HCT116 (cell line): ENCODE data around the gene ZNG1C. TPM values are rescaled to one million over a fixed set of nuclear protein-coding genes. Genes with fewer than 3 reads are reported as not detected.
"Not testable (repeated sequence)": the region's sequence is repeated elsewhere in the genome, so short reads cannot be mapped to it uniquely, and the experiment has no call there.

Source experiments
- ATAC-seq: fragments of 200-7000 bp; cut with Tn5 transposase; 2 replicates; pipeline ENCODE4 v1.9.1; 2020; ENCODE audit warnings: mild to moderate bottlenecking, moderate library complexity
- BruUV-seq: library from RNA; stranded (reverse); fragments of 400-500 nt; replicated peaks from 2 replicates; lab custom pipeline; 2021; lab: Mats Ljungman, UMichigan
- CTCF ChIA-PET: fragments of 300-600 bp; sonication (Branson Sonifier 250); formaldehyde crosslinking; loops from one replicate; lab custom pipeline; 2021; ENCODE audit warnings: antibody characterized with exemption; lab: Charles Lee
- POLR2A ChIA-PET: fragments of 300-600, 350-600 bp; sonication (Branson Sonifier 250); formaldehyde crosslinking; loops from one replicate; lab custom pipeline; 2021; ENCODE audit warnings: antibody characterized with exemption; lab: Charles Lee
- RAD21 ChIA-PET, 2 experiments: fragments of 300-600 bp; sonication (Branson Sonifier 250); formaldehyde crosslinking; loops; one replicate each; lab custom pipeline; 2023; ENCODE audit warnings: low total read pairs in 2 of 2; ENCODE audit not compliant: uncharacterized antibody in 2 of 2, unreplicated experiment in 2 of 2, low non-redundant PET in 1 of 2; lab: Charles Lee
- DNase-seq: peaks from one replicate; pipeline ENCODE4 v3.0.0-alpha.2; 2010; ENCODE audit warnings: low read depth, low spot score
- H2AFZ ChIP-seq: fragments of 200-600 bp; shearing (Covaris generic), sonication (generic); 2 replicates; pipeline ENCODE4 v1.6.1; 2017; ENCODE audit warnings: low read depth, mixed run types, mixed read lengths, antibody characterized with exemption, low read length; ENCODE audit not compliant: poor library complexity, severe bottlenecking
- H3K27ac ChIP-seq: 2 replicates; pipeline ENCODE4 v1.5.1; 2012; ENCODE audit warnings: low read depth, low read length
- H3K27me3 ChIP-seq: fragments of 200-600 bp; sonication (generic); 2 replicates; pipeline ENCODE4 v1.6.1; 2016; ENCODE audit warnings: mixed run types, low read length, mixed read lengths; ENCODE audit not compliant: insufficient read depth
- H3K36me3 ChIP-seq, 2 experiments: fragments of 200-500 bp in 1 of 2; fragments of 200-600 bp in 1 of 2; sonication (Bioruptor generic) in 1 of 2; sonication (generic) in 1 of 2; 2 replicates each; pipeline versions ENCODE4 v1.5.1 to v1.6.1; 2014 to 2016; ENCODE audit warnings: low read length in 2 of 2, inconsistent platforms in 1 of 2, mixed read lengths in 1 of 2, mixed run types in 1 of 2; ENCODE audit not compliant: insufficient read depth in 2 of 2, control insufficient read depth in 1 of 2
- H3K4me1 ChIP-seq, 2 experiments: fragments of 200-600 bp in 1 of 2; sonication (generic) in 1 of 2; 2 replicates each; pipeline versions ENCODE4 v1.5.1 to v1.6.1; 2012 to 2017; ENCODE audit warnings: low read length in 2 of 2, inconsistent platforms in 1 of 2, mild to moderate bottlenecking in 1 of 2, mixed read lengths in 1 of 2, mixed run types in 1 of 2, moderate library complexity in 1 of 2; ENCODE audit not compliant: insufficient read depth in 2 of 2, control insufficient read depth in 1 of 2
- H3K4me2 ChIP-seq: fragments of 200-600 bp; sonication (generic); 2 replicates; pipeline ENCODE4 v1.6.1; 2017; ENCODE audit warnings: mixed run types, low read length, mixed read lengths
- H3K4me3 ChIP-seq, 2 experiments: fragments of 200-600 bp in 1 of 2; sonication (generic) in 1 of 2; replicated peaks in 1 of 2; 2 replicates each; pipeline ENCODE4 v1.5.1; 2011 to 2016; ENCODE audit warnings: low read length in 2 of 2, control low read depth in 1 of 2, low read depth in 1 of 2, mild to moderate bottlenecking in 1 of 2, mixed read lengths in 1 of 2, mixed run types in 1 of 2
- H3K79me2 ChIP-seq: fragments of 200-600 bp; sonication (generic); 2 replicates; pipeline ENCODE4 v1.6.1; 2017; ENCODE audit warnings: mild to moderate bottlenecking, mixed run types, low read length, moderate library complexity, mixed read lengths; ENCODE audit not compliant: insufficient read depth
- H3K9ac ChIP-seq: fragments of 200-600 bp; sonication (generic); 2 replicates; pipeline ENCODE4 v1.6.1; 2016; ENCODE audit warnings: low read length, mixed read lengths
- H3K9me2 ChIP-seq: fragments of 200-600 bp; sonication (generic), shearing (Covaris generic); 2 replicates; pipeline ENCODE4 v1.6.1; 2017; ENCODE audit warnings: mixed run types, mild to moderate bottlenecking, moderate library complexity; ENCODE audit not compliant: insufficient read depth
- H3K9me3 ChIP-seq, 2 experiments: fragments of 200-500 bp in 1 of 2; fragments of 200-600 bp in 1 of 2; sonication (Bioruptor generic) in 1 of 2; sonication (generic) in 1 of 2; 2 replicates each; pipeline ENCODE4 v1.6.1; 2014 to 2017; ENCODE audit warnings: low read length in 2 of 2, mixed read lengths in 2 of 2, inconsistent platforms in 1 of 2, low read depth in 1 of 2, mild to moderate bottlenecking in 1 of 2, mixed run types in 1 of 2, moderate library complexity in 1 of 2; ENCODE audit not compliant: control insufficient read depth in 1 of 2, insufficient read depth in 1 of 2
- H4K20me1 ChIP-seq: fragments of 200-600 bp; sonication (generic), shearing (Covaris generic); 2 replicates; pipeline ENCODE4 v1.6.1; 2017; ENCODE audit warnings: mixed run types, mild to moderate bottlenecking, moderate library complexity; ENCODE audit not compliant: insufficient read depth
- intact Hi-C: fragments of 100-400 bp; cut with micrococcal nuclease; formaldehyde crosslinking; loops from 2 replicates; pipeline ENCODE4 v1.10.0; 2022
- total RNA-seq: library from RNA; stranded (reverse); gene quantifications from one replicate; pipeline ENCODE4 v1.2.1, GENCODE V29; 2021; ENCODE audit not compliant: unreplicated experiment

ZNG1C gene
- total RNA-seq, 1 experiment from 2014 or later, result 28.4 TPM

DNA sequence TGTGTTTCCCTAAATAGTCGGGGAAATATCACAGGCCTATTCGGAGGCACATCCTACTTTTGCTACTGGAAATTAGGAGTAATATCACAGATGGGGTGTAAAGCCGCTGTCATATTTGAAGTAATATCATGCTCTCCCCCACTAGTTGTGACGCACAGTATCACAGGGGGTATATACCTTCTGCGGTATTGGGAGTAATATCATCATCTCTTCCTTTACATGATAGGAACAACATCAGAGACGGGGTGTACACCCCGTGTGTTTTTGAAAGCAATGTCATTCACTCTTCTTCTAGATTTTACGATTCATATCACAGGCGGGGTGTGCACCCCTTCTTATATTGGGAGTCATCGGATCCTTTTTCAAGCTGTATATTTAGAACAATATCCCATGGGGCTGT lies 76.4 kb downstream of the ZNG1C start:
- H3K9me3 ChIP-seq, H3K4me1 ChIP-seq, H3K4me3 ChIP-seq, BruUV-seq, H3K36me3 ChIP-seq, H3K4me2 ChIP-seq, H3K9ac ChIP-seq, RAD21 ChIA-PET, DNase-seq, H2AFZ ChIP-seq, intact Hi-C loops, H3K27me3 ChIP-seq, CTCF ChIA-PET, H4K20me1 ChIP-seq, H3K27ac ChIP-seq, H3K9me2 ChIP-seq, ATAC-seq, POLR2A ChIA-PET, H3K79me2 ChIP-seq: not testable (repeated sequence)

GRCh38 chr9:68323749-68324148 lies 82.0 kb downstream of the ZNG1C start:
- H3K27ac ChIP-seq, H3K9me3 ChIP-seq, intact Hi-C loops, H2AFZ ChIP-seq, H3K4me3 ChIP-seq, H3K9ac ChIP-seq, H3K36me3 ChIP-seq, H3K27me3 ChIP-seq, ATAC-seq, H3K79me2 ChIP-seq, BruUV-seq, H3K4me1 ChIP-seq, CTCF ChIA-PET, RAD21 ChIA-PET, H3K9me2 ChIP-seq, H4K20me1 ChIP-seq, H3K4me2 ChIP-seq, POLR2A ChIA-PET, DNase-seq: not testable (repeated sequence)

DNA sequence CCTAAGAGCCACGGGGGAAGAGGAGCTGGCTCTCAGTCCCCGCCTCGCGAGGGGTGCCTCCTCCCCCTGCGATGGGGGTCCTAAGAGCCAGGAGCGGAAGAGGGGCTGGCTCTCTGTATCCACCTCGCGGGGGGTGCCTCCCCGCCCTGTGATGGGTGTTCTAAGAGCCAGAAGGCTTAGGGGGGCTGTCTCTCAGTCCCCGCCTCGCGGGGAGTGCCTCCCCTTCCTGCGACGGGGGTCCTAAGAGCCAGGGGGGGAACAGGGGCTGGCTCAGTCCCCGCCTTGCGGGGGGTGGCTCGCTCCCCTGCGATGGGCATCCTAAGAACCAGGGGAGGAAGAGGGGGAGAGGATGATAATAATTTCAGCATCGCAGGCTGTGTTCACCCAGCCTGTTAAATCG lies 82.7 kb downstream of the ZNG1C start:
- ATAC-seq, H3K9me3 ChIP-seq, intact Hi-C loops, H3K79me2 ChIP-seq, DNase-seq, H3K4me1 ChIP-seq, CTCF ChIA-PET, RAD21 ChIA-PET, H3K4me3 ChIP-seq, H2AFZ ChIP-seq, H3K27me3 ChIP-seq, BruUV-seq, H3K9ac ChIP-seq, H3K9me2 ChIP-seq, H3K36me3 ChIP-seq, H3K27ac ChIP-seq, H3K4me2 ChIP-seq, H4K20me1 ChIP-seq, POLR2A ChIA-PET: not testable (repeated sequence)

GRCh38 chr9:68329106-68329505 lies 87.3 kb downstream of the ZNG1C start:
- H2AFZ ChIP-seq, POLR2A ChIA-PET, H3K4me3 ChIP-seq, H3K9me3 ChIP-seq, H3K9ac ChIP-seq, intact Hi-C loops, H3K4me2 ChIP-seq, BruUV-seq, H3K9me2 ChIP-seq, H3K79me2 ChIP-seq, H3K36me3 ChIP-seq, ATAC-seq, H3K4me1 ChIP-seq, DNase-seq, H4K20me1 ChIP-seq, RAD21 ChIA-PET, CTCF ChIA-PET, H3K27me3 ChIP-seq, H3K27ac ChIP-seq: not testable (repeated sequence)
